Activated CD8-positive, alpha-beta memory T cell treated with anti-CD3 and anti-CD28 coated beads for 24 hours (primary cell): ENCODE measurements around the gene MIER3.
"Not testable (repeated sequence)": the region's sequence is repeated elsewhere in the genome, so short reads cannot be mapped to it uniquely, and the experiment has no call there.

ENCODE experiments used
- DNase-seq: peaks from one replicate; pipeline ENCODE4 v3.0.0-alpha.2; 2020

The MIER3 gene

GRCh38 chr5:56951946-56952691 is at the start of gene MIER3:
TSS of gene MIER3 (minus strand) at chr5:56952123. CDS start at chr5:56952102, 21 bp downstream.
- DNase-seq: peak; percentile 88

GRCh38 chr5:56995596-56995995 is 43.7 kb upstream of the MIER3 start:
- DNase-seq: no peak

GRCh38 chr5:56993241-56993640 is 41.3 kb upstream of the MIER3 start:
- no peak for DNase-seq

GRCh38 chr5:56989676-56990075 is 37.8 kb upstream of the MIER3 start:
- DNase-seq: no peak

- no peak for DNase-seq
Measured at GRCh38 chr5:56988490-56988889, 36.6 kb upstream of the MIER3 start.

GRCh38 chr5:56987171-56987570 is 35.2 kb upstream of the MIER3 start:
- no peak for DNase-seq

GRCh38 chr5:56986626-56986947 is 34.7 kb upstream of the MIER3 start:
- no peak for DNase-seq

- no peak for DNase-seq
Measured at GRCh38 chr5:56985936-56986625, 34.2 kb upstream of the MIER3 start.

- no peak for DNase-seq
Measured at GRCh38 chr5:56984445-56984844, 32.5 kb upstream of the MIER3 start.

- DNase-seq: no peak
Measured at GRCh38 chr5:56983593-56984361, 31.9 kb upstream of the MIER3 start.

- no peak for DNase-seq
Measured at GRCh38 chr5:56981548-56982315, 29.8 kb upstream of the MIER3 start.

GRCh38 chr5:56979968-56980367 is 28.0 kb upstream of the MIER3 start:
- no peak for DNase-seq

- not testable (repeated sequence) for DNase-seq
Measured at GRCh38 chr5:56979526-56979925, 27.6 kb upstream of the MIER3 start.

GRCh38 chr5:56977822-56978221 is 25.9 kb upstream of the MIER3 start:
- no peak for DNase-seq

- no peak for DNase-seq
Measured at GRCh38 chr5:56977021-56977420, 25.1 kb upstream of the MIER3 start.

GRCh38 chr5:56974241-56974640 is 22.3 kb upstream of the MIER3 start:
- no peak for DNase-seq

- DNase-seq: no peak
Measured at GRCh38 chr5:56973473-56973872, 21.6 kb upstream of the MIER3 start.

GRCh38 chr5:56971275-56971674 is 19.4 kb upstream of the MIER3 start:
- DNase-seq: no peak

GRCh38 chr5:56964173-56964572 is 12.2 kb upstream of the MIER3 start:
- no peak for DNase-seq

- DNase-seq: no peak
Measured at GRCh38 chr5:56963246-56963645, 11.3 kb upstream of the MIER3 start.

- no peak for DNase-seq
Measured at GRCh38 chr5:56962286-56962685, 10.4 kb upstream of the MIER3 start.

- no peak for DNase-seq
Measured at GRCh38 chr5:56961746-56962145, 9.8 kb upstream of the MIER3 start.

GRCh38 chr5:56959326-56959725 is 7.4 kb upstream of the MIER3 start:
- no peak for DNase-seq
